PFSK-1 (cell line): Measurements from ENCODE around the gene C20orf173.

ENCODE experiments used
- POLR2AphosphoS5 ChIP-seq: IDR thresholded peaks from 2 replicates; pipeline ENCODE4 v1.6.1; 2012; ENCODE audit warnings: low read depth, mild to moderate bottlenecking, control low read depth, low read length, moderate library complexity
- REST ChIP-seq, 2 experiments: IDR thresholded peaks; 2 replicates each; pipeline versions ENCODE4 v1.6.1 to v1.8.0; 2011 to 2012; ENCODE audit warnings: low read depth in 2 of 2, low read length in 2 of 2, control low read depth in 1 of 2, inconsistent platforms in 1 of 2, mild to moderate bottlenecking in 1 of 2, moderate library complexity in 1 of 2; ENCODE audit not compliant: insufficient read depth in 1 of 2
- SIN3A ChIP-seq: IDR thresholded peaks from 2 replicates; pipeline ENCODE4 v1.6.1; 2012; ENCODE audit warnings: mild to moderate bottlenecking, low read length, moderate library complexity, borderline replicate concordance; ENCODE audit not compliant: insufficient read depth

- TF ChIP-seq REST (IDR thresholded peaks at IDR 0.05; ENCODE audit: insufficient read depth in 1 of 2, low read depth in 2 of 2, low read length in 2 of 2) (no peak), POLR2AphosphoS5 (no peak), SIN3A (no peak)
Measured at GRCh38 chr20:35547329-35547728, 17.9 kb upstream of the C20orf173 start.
